Suppressor macrophage treated with lipopolysaccharide for 1 hour (primary cell): ENCODE results near the gene PCSK5.
"Not testable (repeated sequence)": the region's sequence is repeated elsewhere in the genome, so short reads cannot be mapped to it uniquely, and the experiment has no call there.

Experiments
- DNase-seq, 3 donors: peaks; one replicate each; pipeline ENCODE4 v3.0.0-alpha.2; 2020 to 2022

The PCSK5 gene

DNA sequence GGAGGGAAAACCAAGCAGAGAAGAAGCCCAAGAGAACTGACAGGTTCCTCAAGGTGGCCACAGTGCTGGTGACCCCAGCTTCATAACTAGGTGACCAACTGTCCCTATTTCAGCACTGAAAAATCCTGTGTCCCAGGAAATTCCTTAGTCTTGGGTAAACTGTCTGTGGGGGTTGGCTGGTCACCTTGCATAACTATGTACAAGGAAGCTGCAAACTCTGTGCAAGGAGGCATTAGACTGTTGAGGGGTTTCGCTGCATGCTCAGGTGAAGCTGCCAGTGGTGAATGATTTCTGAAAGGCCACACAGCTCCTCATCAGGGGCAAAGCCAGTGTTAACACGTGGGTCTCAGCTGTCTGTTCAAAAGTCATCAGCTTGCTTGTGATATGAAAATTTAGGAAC, 36.9 kb downstream of the PCSK5 start:
- no peak for DNase-seq

DNA sequence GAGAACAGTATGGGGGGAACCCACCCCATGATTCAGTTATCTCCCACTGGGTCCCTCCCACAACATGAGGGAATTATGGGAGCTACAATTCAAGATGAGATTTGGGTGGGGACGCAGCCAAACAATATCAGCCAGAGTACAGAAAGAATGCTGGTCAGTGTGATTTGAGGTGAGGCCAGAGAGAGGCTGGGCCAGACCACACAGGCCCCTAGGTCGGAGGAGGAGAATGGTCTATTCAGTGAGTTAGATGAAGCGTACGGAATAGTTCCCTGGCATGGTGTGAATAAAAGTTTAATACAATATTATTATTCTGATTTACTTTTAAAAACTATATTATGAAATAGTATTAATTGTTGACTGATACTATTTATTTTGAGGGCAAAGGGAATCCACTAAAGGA, 39.7 kb downstream of the PCSK5 start:
- no peak for DNase-seq

DNA sequence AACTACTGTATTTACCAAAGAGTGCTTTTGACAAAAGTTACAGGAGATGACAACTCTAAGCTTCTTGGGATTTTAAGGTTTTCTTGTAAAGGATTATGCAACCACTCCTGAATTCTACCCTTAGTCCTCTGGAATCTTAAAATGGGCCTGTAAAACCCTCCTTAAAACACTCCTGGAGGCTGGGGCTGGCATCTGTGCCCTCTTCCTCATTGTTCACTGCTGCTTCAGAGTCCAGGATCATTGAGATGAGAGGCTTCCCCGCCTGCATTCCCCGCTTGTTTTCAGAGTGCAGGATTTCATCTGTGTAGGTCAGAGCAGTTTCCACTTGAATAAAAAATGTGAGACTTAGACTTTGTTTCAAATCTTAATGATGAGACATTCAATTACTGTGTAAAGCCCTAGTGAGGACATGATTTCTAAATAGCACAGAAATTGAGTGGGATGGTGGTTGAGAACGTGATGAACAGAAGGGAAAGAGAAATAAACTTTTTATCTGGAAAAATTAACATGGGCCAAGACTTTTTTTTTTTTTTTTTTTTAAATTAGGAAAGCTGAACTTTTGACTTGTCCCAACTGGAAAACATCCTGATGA, 40.4 kb downstream of the PCSK5 start:
- no peak for DNase-seq

DNA sequence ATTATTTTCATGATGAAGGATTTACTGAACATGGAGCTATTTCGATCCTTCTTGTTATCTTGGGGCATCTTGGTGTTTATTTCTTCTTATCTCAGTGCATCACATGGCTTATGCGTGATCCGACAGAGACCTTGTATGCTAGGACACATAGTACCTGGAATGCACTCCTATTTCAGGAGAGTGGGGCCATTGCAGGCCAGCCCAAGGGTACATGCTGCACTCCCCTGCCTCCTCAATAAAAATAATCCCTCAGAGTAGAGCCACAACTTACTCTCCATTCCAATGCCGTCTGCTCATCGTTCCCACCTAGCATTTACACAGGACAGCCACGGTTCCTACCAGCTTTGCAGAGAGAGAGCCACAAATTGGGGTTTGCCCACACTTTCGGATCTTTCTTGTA, 43.5 kb downstream of the PCSK5 start:
- no peak for DNase-seq

DNA sequence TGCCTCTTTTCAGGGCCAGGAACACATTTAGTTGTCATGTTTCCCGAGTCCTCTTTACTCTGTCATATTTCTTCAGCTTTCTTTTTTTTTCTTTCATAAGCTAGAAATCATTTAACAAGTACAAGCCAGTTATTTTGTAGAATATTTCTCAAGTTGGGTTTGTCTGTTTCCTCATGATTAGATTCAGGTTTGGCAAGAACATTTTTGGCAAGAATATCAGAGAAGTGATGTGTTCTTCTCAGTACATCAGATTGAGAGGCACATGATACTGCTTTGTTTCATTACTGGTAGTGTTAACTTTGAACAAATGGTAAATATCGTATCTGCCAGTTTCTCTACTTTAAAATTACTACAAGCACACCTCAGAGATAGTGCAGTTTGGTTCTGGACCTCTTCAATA, 45.1 kb downstream of the PCSK5 start:
- no peak for DNase-seq

DNA sequence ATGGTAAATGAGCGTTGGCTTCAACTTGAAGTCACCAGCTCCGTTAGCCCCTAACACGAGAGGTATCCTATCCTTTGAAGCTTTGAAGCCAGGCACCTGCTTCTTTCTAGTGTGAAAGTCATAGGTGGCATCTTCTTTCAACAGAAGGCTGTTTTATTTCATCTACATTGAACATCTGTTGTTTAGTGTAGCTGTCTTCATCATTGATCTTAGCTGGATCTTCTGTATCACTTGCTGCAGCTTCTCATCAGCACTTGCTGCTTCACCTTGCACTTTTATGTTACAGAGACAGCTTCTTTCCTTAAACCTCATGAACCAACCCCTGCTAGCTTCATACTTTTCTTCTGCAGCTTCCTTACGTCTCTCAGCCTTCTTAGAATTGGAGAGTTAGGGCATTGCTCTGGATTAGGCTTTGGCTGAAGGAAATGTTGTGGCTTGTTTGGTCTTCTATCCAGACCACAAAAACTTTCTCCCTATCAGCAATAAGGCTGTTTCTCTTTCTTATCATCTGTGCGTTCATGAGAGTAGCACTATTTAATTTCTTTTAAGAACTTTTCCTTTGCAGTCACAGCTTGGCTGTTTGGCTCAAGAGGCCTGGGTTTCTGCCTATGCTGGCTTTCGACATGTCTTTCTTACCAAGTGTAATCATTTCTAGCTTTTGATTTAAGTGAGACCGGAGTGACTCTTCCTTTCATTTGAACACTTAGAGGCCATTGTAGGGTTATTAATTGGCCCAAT, 47.2 kb downstream of the PCSK5 start:
- DNase-seq: no peak

DNA sequence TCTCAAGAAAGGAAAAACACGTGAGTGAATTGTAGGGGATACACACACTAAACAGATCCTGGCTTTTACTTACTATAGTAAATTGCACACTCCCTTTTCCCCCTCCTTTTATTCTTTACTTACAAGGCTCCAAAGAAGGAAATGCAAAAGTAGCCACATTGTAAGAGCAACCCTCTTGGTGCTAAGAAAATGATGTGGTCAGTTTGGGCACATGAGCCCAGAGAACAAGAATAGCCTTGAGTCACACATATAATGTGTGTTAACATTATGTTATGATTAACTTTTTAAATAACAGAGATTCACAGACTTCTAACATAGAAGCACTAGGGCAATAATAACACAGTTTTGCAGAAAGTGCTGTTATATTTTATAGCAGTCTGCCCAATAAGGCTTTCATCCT, 48.5 kb downstream of the PCSK5 start:
- peak in 1 of 3 donors; percentile 19 for DNase-seq

DNA sequence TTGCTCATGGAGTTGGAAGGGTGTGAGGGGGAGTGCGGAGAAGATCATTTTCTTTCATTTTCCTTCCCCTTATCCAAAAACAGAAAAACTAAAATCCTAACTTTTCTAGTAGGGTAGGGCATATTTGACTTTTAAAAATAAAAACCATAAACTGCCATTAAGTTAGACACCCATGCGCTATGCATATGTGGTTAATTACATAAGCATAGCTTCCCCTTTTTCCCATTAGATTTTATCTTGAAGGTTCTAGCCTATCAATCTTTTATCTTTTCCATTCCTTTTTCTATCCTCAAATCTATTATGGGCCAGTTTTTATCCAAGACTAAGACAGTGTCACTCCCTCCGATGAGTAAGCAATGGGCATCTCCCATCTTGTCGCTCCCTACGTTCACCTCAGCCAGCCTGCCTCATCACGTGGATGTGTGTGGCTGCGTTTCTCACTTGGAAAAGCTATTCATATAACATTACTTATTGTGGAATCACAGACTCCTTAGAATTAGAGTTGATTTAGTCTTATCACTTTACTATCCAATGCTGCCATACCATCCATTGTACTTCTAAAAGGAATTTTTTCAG, 49.2 kb downstream of the PCSK5 start:
- DNase-seq: peak in 1 of 3 donors; percentile 13

DNA sequence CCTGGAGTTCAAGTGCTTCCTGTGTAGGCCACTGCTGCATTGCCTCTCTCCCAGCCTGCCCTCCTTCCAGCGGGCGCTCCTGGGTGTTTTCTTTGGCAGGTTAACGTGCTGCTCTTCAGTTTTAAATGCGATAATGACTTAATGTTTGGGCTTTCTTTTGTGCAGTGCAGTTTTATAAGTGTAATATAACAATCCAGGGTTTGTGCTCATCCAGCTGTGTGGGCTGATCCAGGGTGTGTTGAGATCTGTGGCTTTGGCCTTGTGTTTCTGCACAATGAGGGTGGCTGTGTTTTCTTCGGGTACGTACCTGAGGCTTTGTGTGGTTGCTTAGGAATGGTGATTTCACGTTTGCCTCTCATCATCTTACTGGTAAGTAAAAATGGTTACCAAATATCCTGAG, 50.6 kb downstream of the PCSK5 start:
- DNase-seq: no peak

DNA sequence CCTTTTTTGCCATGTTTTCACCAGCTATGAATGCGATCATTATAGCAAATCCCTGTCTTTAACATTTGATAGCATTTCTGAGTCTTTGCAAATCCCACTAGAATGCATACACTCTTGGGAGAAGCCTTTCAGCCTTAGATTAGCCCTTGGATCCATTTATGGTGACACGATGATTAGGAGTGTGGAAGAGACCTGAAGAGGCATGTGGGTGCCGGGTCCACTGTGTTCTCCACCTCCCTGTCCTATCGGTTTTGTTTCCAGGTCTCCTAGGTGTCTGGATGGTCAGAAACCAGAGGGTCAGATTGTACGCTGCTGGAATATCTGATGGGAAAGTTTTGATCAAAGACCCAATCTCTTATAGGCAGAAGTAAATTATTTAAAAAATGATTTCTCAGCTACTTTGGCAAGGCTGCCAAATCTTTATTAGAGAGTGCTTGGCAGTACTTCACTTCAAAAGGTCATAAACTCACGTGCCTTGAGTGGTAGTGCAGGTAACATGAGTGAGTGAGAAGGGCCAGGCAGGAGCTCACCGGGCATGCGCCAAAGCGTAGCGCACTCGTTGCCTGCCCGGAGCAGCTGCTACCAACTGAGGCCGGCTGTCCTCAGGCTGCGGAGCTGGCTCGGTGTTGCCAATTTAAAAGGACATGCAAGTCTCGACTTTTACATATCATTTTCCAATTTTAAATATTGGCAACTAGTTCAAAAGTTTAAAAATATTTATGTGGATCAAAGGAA, 51.3 kb downstream of the PCSK5 start:
- DNase-seq: no peak

DNA sequence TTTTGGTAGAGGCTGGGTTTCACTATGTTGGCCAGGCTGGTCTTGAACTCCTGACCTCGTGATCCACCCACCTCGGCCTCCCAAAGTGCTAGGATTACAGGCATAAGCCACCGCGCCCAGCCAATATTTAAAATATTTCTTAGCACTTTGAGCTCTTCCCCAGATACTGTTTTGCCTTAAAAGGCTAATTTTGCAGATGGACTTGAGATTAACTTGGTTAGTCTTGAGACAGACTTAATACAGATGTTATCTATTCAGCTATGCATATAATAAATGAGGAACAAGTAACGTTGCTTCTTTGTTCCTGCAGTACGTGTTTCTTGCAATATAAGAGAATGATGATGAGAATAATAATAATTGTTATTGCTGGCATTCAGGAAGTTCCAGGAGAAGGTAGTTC, 56.3 kb downstream of the PCSK5 start:
- no peak for DNase-seq

DNA sequence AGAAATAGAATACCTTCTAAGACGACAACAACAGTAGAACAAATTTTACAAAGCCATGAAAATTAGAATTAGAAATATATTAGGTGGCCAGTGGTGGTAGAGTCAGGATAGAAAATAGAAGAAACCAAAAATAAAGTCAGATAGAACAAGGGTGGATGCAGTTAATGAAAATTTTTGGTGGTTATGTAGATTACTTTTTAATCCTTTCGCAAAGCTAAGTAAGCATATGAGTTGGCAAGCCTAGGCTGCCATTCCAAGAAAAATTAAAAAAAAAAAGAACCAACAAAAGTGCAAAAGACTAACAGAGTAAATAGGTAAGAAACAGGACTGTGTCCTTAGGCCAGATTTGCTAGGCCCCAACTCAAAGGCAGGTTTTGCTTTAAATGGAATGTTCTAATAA, 56.8 kb downstream of the PCSK5 start:
- DNase-seq: no peak

DNA sequence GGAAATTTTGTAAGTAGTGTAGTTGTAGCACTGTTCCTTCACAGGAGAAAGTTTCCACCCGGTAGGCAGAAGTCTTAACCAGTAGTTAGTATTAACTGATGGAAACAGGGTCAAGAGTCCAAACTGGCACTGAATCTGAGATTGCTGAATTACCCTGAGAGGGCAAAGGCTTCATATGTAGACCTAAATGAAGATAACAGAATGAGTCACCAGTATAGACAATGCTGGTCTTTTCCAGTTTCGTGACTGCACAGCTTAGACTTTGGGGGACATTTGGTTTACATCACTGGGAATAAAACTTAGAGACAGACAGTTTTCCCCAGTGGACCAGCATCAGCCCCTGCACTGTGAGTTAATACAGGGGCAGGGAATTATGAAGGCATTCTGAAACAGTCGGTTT, 60.5 kb downstream of the PCSK5 start:
- DNase-seq: no peak

DNA sequence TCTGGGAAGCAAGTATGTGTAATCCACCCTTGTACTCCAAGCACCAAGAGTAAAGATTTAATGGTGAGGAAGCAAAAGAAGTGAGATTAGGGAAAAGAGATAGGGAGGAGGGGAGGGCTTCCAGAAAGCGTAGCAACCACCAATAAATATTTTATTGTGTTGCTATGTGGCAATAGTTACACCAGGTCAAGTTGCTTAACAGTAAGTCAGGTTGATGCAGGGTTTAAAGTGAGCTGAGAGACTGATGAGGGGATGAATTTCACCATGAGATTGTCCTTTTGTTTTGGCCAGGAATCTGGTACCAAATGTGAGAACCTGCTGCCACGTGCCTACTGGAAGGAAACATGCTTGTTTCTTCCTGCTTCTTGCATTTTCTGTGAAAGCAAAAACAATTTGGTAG, 62.7 kb downstream of the PCSK5 start:
- DNase-seq: no peak

DNA sequence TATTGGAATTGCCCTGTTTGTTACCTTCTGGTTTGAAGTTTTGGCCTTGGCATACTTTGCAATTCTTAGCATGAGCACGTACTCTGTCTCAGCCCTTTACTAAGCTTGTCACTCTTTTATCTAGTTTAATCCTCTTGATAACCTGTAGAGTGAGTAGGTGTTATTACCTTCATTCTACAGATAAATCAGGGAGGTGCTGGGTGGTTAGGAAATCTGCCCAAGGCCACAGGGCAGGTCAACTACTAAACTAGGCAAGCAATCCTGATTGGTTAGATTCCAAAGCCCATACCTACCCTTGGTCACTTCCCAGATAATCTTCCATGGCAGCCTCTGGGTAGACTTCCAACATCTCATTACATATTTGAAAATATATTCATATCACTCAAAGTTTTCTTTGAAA, 65.7 kb downstream of the PCSK5 start:
- no peak for DNase-seq

DNA sequence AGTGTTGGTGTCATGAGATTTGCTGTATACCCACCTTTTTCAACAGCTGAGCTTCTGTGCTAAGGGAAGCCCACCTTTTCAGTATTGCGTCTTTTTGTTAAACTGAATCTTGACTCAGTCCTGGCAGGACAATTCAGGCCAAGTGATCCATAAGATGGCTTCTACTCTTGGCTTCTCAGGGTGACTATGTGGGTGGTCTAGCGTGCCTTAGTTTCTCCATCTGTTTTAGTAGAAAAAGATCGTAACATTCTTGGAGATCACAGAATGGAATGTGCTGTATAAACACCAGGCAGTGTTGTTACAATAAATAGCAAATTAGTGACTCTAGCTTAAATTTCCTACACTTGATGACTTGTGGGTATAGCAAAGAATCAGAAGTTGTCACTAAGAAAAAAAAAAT, 66.6 kb downstream of the PCSK5 start:
- no peak for DNase-seq

DNA sequence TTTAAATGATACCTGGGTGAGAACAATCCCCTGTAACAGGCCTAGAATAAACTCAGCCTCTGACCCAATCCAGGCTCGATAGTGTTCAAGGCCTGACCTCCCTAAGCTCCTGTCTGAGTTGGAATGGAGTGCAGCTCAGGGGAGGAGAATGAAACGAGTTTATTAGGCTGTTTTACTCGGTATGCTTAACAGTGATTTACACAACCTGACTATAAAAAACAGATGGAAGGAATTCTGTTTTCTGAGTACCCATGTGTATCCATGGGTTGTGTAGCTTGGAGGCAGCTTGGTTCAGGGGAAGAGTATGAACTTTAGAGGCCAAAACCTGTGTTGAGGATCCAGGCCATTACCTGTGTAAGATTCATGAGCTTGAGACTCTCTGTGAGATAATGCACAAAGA, 67.8 kb downstream of the PCSK5 start:
- DNase-seq: no peak

DNA sequence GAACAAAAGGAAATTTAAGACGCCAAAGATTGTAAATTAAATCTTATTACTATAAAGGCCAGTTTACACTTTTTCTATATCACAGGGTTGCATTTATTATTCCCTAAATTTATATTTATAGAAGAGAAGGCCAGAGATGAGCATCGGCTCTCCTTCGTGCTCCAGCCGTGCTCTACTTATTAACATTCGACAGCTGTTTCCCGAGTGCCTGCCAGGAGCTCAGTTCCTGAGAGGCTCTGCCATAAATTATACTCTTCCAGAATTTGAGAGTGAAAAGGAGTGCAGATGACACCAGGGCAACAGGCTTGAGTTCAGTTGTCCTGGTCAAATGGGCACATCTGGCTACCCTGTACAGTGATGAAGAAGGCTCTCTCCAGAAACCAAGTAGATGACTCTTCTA, 70.1 kb downstream of the PCSK5 start:
- DNase-seq: no peak

DNA sequence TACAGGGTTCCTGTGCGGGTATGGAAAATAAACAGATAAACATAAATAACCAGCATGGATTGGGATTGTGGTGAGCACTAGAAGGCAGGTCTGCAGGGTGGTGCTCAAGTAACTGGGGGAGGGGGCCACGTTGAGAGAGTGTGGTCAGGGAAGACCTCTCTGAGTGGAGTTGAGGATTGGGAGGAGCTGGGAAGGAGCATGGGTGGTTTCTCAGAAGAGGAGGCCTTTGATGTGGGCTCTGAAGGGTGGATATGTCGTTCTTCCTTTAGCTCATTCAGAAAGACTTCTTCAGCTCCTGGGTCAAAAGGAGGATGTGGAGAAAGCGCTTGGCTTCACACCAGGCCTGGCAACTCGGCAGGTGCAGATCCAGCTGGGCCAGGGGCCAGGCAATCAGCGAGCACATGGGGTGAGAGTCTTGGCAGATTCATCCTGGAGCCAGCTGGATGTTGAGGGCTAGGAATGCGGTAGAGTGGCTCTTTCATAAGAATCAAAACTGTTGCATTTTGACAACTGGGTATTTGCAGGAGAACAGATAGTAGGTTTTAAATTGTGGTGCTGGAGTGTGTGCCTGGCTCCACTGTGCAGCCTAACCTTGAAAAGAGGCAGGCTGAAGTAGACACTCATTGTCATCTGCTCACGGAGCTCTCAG, 71.7 kb downstream of the PCSK5 start:
- DNase-seq: no peak

DNA sequence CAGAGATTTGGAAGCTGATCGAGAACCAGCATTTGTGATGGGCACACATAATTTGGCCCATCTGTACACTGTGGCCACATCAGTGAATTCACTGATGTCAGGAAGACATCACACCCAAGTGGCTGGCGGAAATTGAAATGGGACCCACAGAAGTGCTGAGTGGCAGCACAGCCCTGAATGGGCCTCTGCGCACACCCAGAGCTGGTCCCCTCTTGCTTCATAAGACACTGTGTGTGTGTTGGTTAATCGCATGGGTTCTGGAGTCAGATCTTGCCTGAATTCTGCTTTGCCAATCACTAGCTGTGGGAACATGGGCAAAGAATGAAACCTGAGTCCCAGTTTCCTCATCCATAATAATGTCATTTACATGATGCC, 72.2 kb downstream of the PCSK5 start:
- no peak for DNase-seq

DNA sequence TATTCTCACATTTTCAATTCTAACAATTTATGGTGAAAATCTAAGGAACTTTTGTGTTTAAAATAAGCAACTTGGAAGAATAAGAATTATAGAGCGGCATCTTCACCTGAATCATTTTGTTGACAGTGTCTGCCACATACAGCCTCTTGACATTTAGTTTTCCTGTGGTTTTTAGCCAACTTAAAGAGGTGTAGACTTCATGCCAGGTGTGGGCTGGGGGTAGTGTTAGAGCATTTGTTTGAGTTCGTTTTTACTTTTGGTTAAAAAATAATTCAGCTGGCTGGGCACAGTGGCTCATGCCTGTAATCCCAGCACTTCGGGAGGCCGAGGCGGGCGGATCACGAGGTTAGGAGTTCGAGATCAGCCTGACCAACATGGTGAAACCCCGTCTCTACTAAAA, 72.8 kb downstream of the PCSK5 start:
- not testable (repeated sequence) for DNase-seq

DNA sequence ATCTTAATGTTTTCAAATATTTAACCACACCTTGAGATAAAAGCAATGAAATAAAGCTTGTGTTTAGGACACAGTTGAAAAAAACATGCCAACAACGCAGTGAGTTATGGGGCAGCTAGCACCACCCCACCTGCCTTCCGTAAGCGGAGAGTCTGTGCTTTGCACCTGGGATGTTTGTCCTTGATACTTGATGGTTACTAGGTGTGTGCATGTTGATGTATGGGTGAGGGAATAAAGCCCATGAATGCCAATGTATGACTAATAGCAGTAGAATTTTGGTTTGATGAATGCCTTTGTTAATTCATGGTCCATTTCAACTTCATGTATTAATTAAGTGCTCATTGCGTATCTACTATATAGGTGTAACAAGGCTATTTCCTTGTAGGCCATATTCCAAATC, 74.0 kb downstream of the PCSK5 start:
- DNase-seq: no peak

DNA sequence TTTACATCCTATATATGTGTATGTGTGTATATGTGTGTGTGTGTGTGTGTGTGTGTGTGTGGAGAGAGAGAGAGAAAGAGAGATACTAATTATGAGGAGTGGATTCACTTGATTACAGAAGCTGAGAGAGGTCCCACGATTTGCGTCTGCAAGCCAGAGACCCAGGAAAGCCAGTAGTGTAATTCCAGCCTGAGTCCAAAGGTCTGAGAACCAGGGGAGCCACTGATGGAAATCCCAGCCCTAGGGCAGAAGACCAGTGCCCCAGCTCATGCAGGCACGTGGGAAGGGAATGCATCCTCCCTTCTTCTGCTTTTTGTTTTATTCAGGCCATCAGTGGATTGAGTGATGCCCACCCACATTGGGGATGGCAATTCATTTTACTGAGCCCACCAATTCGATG, 74.8 kb downstream of the PCSK5 start:
- no peak for DNase-seq

DNA sequence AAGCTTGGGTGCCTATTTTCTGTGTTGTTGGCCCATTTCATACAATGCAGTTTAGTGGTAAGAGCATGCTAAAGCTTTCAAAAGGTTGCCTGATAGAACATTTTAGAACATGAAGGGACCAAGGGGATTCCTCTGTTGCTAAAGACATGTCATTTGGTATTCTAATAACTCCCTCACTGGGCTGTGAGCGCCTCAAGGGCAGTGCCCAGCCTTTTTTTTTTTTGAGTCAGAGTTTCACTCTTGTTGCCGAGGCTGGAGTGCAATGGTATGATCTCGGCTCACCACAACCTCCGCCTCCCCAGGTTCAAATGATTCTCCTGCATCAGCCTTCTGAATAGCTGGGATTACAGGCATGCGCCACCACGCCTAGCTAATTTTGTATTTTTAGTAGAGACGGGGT, 77.1 kb downstream of the PCSK5 start:
- no peak for DNase-seq
